HEK293 (cell line): ENCODE data around the gene CDH7.

Source experiments
- OVOL3 ChIP-seq: fragments of 450-650 bp; formaldehyde crosslinking; IDR thresholded peaks from 2 replicates; pipeline ENCODE4 v1.5.1; 2016; ENCODE audit warnings: missing biosample characterization, missing genetic modification characterization
- ZBTB44 ChIP-seq: fragments of 450-650 bp; IDR thresholded peaks from 2 replicates; pipeline ENCODE4 v1.5.1; 2018; ENCODE audit warnings: missing biosample characterization, mild to moderate bottlenecking, missing genetic modification characterization
- ZEB2 ChIP-seq: fragments of 450-650 bp; formaldehyde crosslinking; IDR thresholded peaks from 2 replicates; pipeline ENCODE4 v1.5.1; 2016; ENCODE audit warnings: missing biosample characterization, missing genetic modification characterization
- ZNF132 ChIP-seq: fragments of 450-650 bp; formaldehyde crosslinking; IDR thresholded peaks from 2 replicates; pipeline ENCODE4 v1.5.1; 2017; ENCODE audit warnings: missing biosample characterization, missing genetic modification characterization, borderline replicate concordance
- ZNF184 ChIP-seq: fragments of 450-650 bp; IDR thresholded peaks from 2 replicates; pipeline ENCODE4 v1.5.1; 2018; ENCODE audit warnings: missing biosample characterization, mild to moderate bottlenecking, missing genetic modification characterization
- ZNF274 ChIP-seq, 2 experiments: fragments of 200-500 bp in 1 of 2; fragments of 450-650 bp in 1 of 2; sonication (Bioruptor generic) in 1 of 2; formaldehyde crosslinking in 1 of 2; IDR thresholded peaks; 2 replicates each; pipeline versions ENCODE4 v1.5.1 to v1.6.1; 2014 to 2016; ENCODE audit warnings: borderline replicate concordance in 1 of 2, inconsistent platforms in 1 of 2, low read length in 1 of 2, missing biosample characterization in 1 of 2, missing genetic modification characterization in 1 of 2
- ZNF350 ChIP-seq: fragments of 450-650 bp; formaldehyde crosslinking; IDR thresholded peaks from 2 replicates; pipeline ENCODE4 v1.5.0; 2017; ENCODE audit warnings: missing biosample characterization, mild to moderate bottlenecking, missing genetic modification characterization
- ZNF624 ChIP-seq: fragments of 450-650 bp; formaldehyde crosslinking; IDR thresholded peaks from 2 replicates; pipeline ENCODE4 v1.5.1; 2017; ENCODE audit warnings: missing biosample characterization, missing genetic modification characterization
- ZNF664 ChIP-seq: fragments of 450-650 bp; formaldehyde crosslinking; IDR thresholded peaks from 2 replicates; pipeline ENCODE4 v1.5.1; 2016; ENCODE audit warnings: missing biosample characterization, missing genetic modification characterization
- ZNF776 ChIP-seq: fragments of 450-650 bp; formaldehyde crosslinking; IDR thresholded peaks from 2 replicates; pipeline ENCODE4 v1.5.0; 2017; ENCODE audit warnings: missing biosample characterization, missing genetic modification characterization, borderline replicate concordance
- ZSCAN16 ChIP-seq: fragments of 450-650 bp; formaldehyde crosslinking; IDR thresholded peaks from 2 replicates; pipeline ENCODE4 v1.5.1; 2016; ENCODE audit warnings: missing biosample characterization, missing genetic modification characterization
- TF ChIP-seq, protein P1 (sequence below): fragments of 450-650 bp; formaldehyde crosslinking; IDR thresholded peaks from 2 replicates; pipeline ENCODE4 v1.5.1; 2016; ENCODE audit warnings: missing biosample characterization, missing genetic modification characterization
- TF ChIP-seq, protein P2 (sequence below): fragments of 450-650 bp; formaldehyde crosslinking; IDR thresholded peaks from 2 replicates; pipeline ENCODE4 v1.5.1; 2017; ENCODE audit warnings: missing biosample characterization, missing genetic modification characterization
- TF ChIP-seq, protein P3 (sequence below): fragments of 450-650 bp; formaldehyde crosslinking; IDR thresholded peaks from 2 replicates; pipeline ENCODE4 v1.5.1; 2016; ENCODE audit warnings: missing biosample characterization, missing genetic modification characterization

DNA sequence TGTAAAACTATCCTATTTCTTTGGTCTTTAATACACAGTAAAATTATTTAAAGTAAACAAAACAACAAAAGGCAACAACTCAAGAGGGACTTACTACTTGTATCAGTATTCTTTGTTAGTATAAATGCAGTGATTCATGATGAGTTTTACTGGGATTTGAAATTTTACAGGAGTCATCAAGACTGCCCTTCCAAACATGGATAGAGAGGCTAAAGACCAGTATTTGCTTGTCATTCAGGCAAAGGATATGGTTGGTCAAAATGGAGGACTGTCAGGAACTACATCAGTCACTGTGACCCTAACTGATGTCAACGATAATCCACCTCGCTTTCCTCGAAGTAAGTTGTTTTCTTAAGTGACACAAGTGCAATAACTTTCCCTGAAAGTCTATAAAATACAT lies 71.1 kb downstream of the CDH7 start:
- TF ChIP-seq ZNF624 (tag by site-specific recombination) (no peak), ZEB2 (tag by site-specific recombination) (no peak), ZNF274 (IDR thresholded peaks at IDR 0.05; ENCODE audit: low read length) (no peak), ZNF274 (tag by site-specific recombination; IDR thresholded peaks at IDR 0.05; ENCODE audit: borderline replicate concordance) (no peak), ZSCAN16 (tag by site-specific recombination) (no peak), ZNF132 (tag by site-specific recombination) (no peak), ZNF184 (tag by site-specific recombination) (no peak), OVOL3 (tag by site-specific recombination) (no peak), ZBTB44 (tag by site-specific recombination) (no peak), ZNF350 (tag by site-specific recombination) (no peak), ZNF664 (tag by site-specific recombination) (no peak), ZNF776 (tag by site-specific recombination) (no peak)
- TF ChIP-seq, protein P1, sequence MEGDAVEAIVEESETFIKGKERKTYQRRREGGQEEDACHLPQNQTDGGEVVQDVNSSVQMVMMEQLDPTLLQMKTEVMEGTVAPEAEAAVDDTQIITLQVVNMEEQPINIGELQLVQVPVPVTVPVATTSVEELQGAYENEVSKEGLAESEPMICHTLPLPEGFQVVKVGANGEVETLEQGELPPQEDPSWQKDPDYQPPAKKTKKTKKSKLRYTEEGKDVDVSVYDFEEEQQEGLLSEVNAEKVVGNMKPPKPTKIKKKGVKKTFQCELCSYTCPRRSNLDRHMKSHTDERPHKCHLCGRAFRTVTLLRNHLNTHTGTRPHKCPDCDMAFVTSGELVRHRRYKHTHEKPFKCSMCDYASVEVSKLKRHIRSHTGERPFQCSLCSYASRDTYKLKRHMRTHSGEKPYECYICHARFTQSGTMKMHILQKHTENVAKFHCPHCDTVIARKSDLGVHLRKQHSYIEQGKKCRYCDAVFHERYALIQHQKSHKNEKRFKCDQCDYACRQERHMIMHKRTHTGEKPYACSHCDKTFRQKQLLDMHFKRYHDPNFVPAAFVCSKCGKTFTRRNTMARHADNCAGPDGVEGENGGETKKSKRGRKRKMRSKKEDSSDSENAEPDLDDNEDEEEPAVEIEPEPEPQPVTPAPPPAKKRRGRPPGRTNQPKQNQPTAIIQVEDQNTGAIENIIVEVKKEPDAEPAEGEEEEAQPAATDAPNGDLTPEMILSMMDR (tag by site-specific recombination): no peak
- TF ChIP-seq, protein P2, sequence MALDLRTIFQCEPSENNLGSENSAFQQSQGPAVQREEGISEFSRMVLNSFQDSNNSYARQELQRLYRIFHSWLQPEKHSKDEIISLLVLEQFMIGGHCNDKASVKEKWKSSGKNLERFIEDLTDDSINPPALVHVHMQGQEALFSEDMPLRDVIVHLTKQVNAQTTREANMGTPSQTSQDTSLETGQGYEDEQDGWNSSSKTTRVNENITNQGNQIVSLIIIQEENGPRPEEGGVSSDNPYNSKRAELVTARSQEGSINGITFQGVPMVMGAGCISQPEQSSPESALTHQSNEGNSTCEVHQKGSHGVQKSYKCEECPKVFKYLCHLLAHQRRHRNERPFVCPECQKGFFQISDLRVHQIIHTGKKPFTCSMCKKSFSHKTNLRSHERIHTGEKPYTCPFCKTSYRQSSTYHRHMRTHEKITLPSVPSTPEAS: no peak
- TF ChIP-seq, protein P3, sequence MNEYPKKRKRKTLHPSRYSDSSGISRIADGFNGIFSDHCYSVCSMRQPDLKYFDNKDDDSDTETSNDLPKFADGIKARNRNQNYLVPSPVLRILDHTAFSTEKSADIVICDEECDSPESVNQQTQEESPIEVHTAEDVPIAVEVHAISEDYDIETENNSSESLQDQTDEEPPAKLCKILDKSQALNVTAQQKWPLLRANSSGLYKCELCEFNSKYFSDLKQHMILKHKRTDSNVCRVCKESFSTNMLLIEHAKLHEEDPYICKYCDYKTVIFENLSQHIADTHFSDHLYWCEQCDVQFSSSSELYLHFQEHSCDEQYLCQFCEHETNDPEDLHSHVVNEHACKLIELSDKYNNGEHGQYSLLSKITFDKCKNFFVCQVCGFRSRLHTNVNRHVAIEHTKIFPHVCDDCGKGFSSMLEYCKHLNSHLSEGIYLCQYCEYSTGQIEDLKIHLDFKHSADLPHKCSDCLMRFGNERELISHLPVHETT (tag by site-specific recombination): no peak
